GM18519 (cell line): Measurements from ENCODE around the gene HKDC1.
"Not testable (repeated sequence)": the region's sequence is repeated elsewhere in the genome, so short reads cannot be mapped to it uniquely, and the experiment has no call there.

Experiments
- ATAC-seq: cut with Tn5 transposase; IDR thresholded peaks from one replicate; pipeline ENCODE4 v1.9.1; 2021; ENCODE audit warnings: mild to moderate bottlenecking, moderate library complexity; ENCODE audit not compliant: unreplicated experiment, low FRiP score

Gene HKDC1

GRCh38 chr10:69278446-69278963 is 58.4 kb downstream of the HKDC1 start, which contains the start of gene HK1:
TSS of gene HK1 (plus strand) at chr10:69278496.
- ATAC-seq = no peak

- ATAC-seq = no peak
These were observed 59.0 kb downstream of the HKDC1 start for GRCh38 chr10:69279110-69279509.

- no peak for ATAC-seq
These were observed 61.6 kb downstream of the HKDC1 start for GRCh38 chr10:69281507-69282413.

- ATAC-seq = not testable (repeated sequence)
These were observed 64.3 kb downstream of the HKDC1 start for GRCh38 chr10:69284402-69284801.

- ATAC-seq = no peak
These were observed 65.6 kb downstream of the HKDC1 start for GRCh38 chr10:69285699-69286098.

GRCh38 chr10:69287181-69287580 is 67.0 kb downstream of the HKDC1 start:
- ATAC-seq = no peak

- no peak for ATAC-seq
These were observed 70.9 kb downstream of the HKDC1 start for GRCh38 chr10:69290993-69291392.

- no peak for ATAC-seq
These were observed 72.3 kb downstream of the HKDC1 start for GRCh38 chr10:69292459-69292858.

GRCh38 chr10:69295027-69295636 is 75.0 kb downstream of the HKDC1 start:
- ATAC-seq = no peak

GRCh38 chr10:69303632-69304051 is 83.5 kb downstream of the HKDC1 start:
- ATAC-seq = no peak

GRCh38 chr10:69306421-69306820 is 86.3 kb downstream of the HKDC1 start:
- no peak for ATAC-seq

- no peak for ATAC-seq
These were observed 87.3 kb downstream of the HKDC1 start for GRCh38 chr10:69307434-69307833.

GRCh38 chr10:69308304-69308703 is 88.2 kb downstream of the HKDC1 start:
- ATAC-seq = not testable (repeated sequence)

GRCh38 chr10:69311309-69311708 is 91.2 kb downstream of the HKDC1 start:
- ATAC-seq = no peak

- no peak for ATAC-seq
These were observed 92.4 kb downstream of the HKDC1 start for GRCh38 chr10:69312528-69312927.

- ATAC-seq = no peak
These were observed 95.0 kb downstream of the HKDC1 start for GRCh38 chr10:69315100-69315542.

- ATAC-seq = no peak
These were observed 95.6 kb downstream of the HKDC1 start for GRCh38 chr10:69315610-69316312.

GRCh38 chr10:69316313-69317059 is 96.4 kb downstream of the HKDC1 start:
- no peak for ATAC-seq
